Fibroblast of skin of right quadriceps (primary cell): ENCODE data around the gene HNRNPUL1.
A peak's percentile ranks its signal among the peaks of the same experiment; 100 is the strongest.
"Not testable (repeated sequence)": the region's sequence is repeated elsewhere in the genome, so short reads cannot be mapped to it uniquely, and the experiment has no call there.

Source experiments
- DNase-seq: peaks from one replicate; pipeline ENCODE4 v3.0.0-alpha.2; 2013

HNRNPUL1 gene

GRCh38 chr19:41327576-41328156 lies 63.5 kb downstream of the HNRNPUL1 start:
- DNase-seq = peak; percentile 23

GRCh38 chr19:41328157-41328841 lies 64.1 kb downstream of the HNRNPUL1 start:
- no peak for DNase-seq

GRCh38 chr19:41328842-41329225 lies 64.7 kb downstream of the HNRNPUL1 start:
- no peak for DNase-seq

- DNase-seq = no peak
Measured at GRCh38 chr19:41330481-41330880, 66.3 kb downstream of the HNRNPUL1 start.

GRCh38 chr19:41330946-41331678 lies 66.9 kb downstream of the HNRNPUL1 start:
- DNase-seq = no peak

GRCh38 chr19:41332000-41332399 lies 67.8 kb downstream of the HNRNPUL1 start:
- DNase-seq = no peak

- no peak for DNase-seq
Measured at GRCh38 chr19:41332468-41332867, 68.3 kb downstream of the HNRNPUL1 start.

- DNase-seq = no peak
Measured at GRCh38 chr19:41334793-41335192, 70.6 kb downstream of the HNRNPUL1 start.

GRCh38 chr19:41335467-41335866 lies 71.3 kb downstream of the HNRNPUL1 start:
- no peak for DNase-seq

GRCh38 chr19:41339936-41340335 lies 75.8 kb downstream of the HNRNPUL1 start:
- peak; percentile 83 for DNase-seq

GRCh38 chr19:41341669-41342490 lies 77.7 kb downstream of the HNRNPUL1 start:
- no peak for DNase-seq

- DNase-seq = no peak
Measured at GRCh38 chr19:41344162-41344561, 80.0 kb downstream of the HNRNPUL1 start.

- DNase-seq = not testable (repeated sequence)
Measured at GRCh38 chr19:41346916-41347315, 82.7 kb downstream of the HNRNPUL1 start.

GRCh38 chr19:41350735-41351338 lies 86.7 kb downstream of the HNRNPUL1 start:
- peak; percentile 29 for DNase-seq

GRCh38 chr19:41351339-41352245 lies 87.4 kb downstream of the HNRNPUL1 start:
- DNase-seq = peak; percentile 33

- no peak for DNase-seq
Measured at GRCh38 chr19:41352279-41352608, 88.1 kb downstream of the HNRNPUL1 start.

GRCh38 chr19:41352609-41353465 lies 88.7 kb downstream of the HNRNPUL1 start:
- peak; percentile 48 for DNase-seq

GRCh38 chr19:41353466-41354342 lies 89.5 kb downstream of the HNRNPUL1 start, which contains the start of gene TGFB1:
Gene TGFB1, minus strand, starts transcription at chr19:41353922. Its CDS starts 878 bp downstream, at chr19:41353044.
- DNase-seq = peak; percentile 91

GRCh38 chr19:41354343-41354953 lies 90.3 kb downstream of the HNRNPUL1 start:
- DNase-seq = no peak
